ENCODE data around the gene NPHP4.

The NPHP4 gene

GRCh38 chr1:5992026-5992813 lies at the start of gene NPHP4:
Gene NPHP4 (minus strand): TSS chr1:5992425. CDS start chr1:5986289, 6,136 bp downstream.
- peak; percentile 100 for DNase-seq

- DNase-seq, result peak; percentile 18
Measured at GRCh38 chr1:6041432-6042062, 49.3 kb upstream of the NPHP4 start.

GRCh38 chr1:6040861-6041415 lies 48.7 kb upstream of the NPHP4 start:
- DNase-seq, result no peak

- no peak for DNase-seq
Measured at GRCh38 chr1:6040444-6040843, 48.2 kb upstream of the NPHP4 start.

GRCh38 chr1:6039031-6039430 lies 46.8 kb upstream of the NPHP4 start:
- DNase-seq, result no peak

GRCh38 chr1:6038603-6039002 lies 46.4 kb upstream of the NPHP4 start:
- DNase-seq, result no peak

GRCh38 chr1:6037338-6037762 lies 45.1 kb upstream of the NPHP4 start:
- DNase-seq, result peak; percentile 83

- DNase-seq, result no peak
Measured at GRCh38 chr1:6035719-6036118, 43.5 kb upstream of the NPHP4 start.

GRCh38 chr1:6035303-6035702 lies 43.1 kb upstream of the NPHP4 start:
- no peak for DNase-seq

- DNase-seq, result no peak
Measured at GRCh38 chr1:6034750-6035096, 42.5 kb upstream of the NPHP4 start.

GRCh38 chr1:6033986-6034749 lies 41.9 kb upstream of the NPHP4 start:
- DNase-seq, result peak; percentile 23

GRCh38 chr1:6033124-6033523 lies 40.9 kb upstream of the NPHP4 start:
- no peak for DNase-seq

- DNase-seq, result no peak
Measured at GRCh38 chr1:6030547-6031261, 38.5 kb upstream of the NPHP4 start.

GRCh38 chr1:6030132-6030531 lies 37.9 kb upstream of the NPHP4 start:
- no peak for DNase-seq

GRCh38 chr1:6029351-6029750 lies 37.1 kb upstream of the NPHP4 start:
- DNase-seq, result no peak

- no peak for DNase-seq
Measured at GRCh38 chr1:6028042-6028850, 36.0 kb upstream of the NPHP4 start.

- no peak for DNase-seq
Measured at GRCh38 chr1:6027591-6027990, 35.4 kb upstream of the NPHP4 start.

- peak; percentile 84 for DNase-seq
Measured at GRCh38 chr1:6026095-6026809, 34.0 kb upstream of the NPHP4 start.

GRCh38 chr1:6025269-6026094 lies 33.3 kb upstream of the NPHP4 start:
- DNase-seq, result peak; percentile 76

- DNase-seq, result no peak
Measured at GRCh38 chr1:6024376-6024775, 32.2 kb upstream of the NPHP4 start.
